ENCODE data around the gene SLC25A52.
"Not testable (repeated sequence)": the region's sequence is repeated elsewhere in the genome, so short reads cannot be mapped to it uniquely, and the experiment has no call there.

The SLC25A52 gene, protein sequence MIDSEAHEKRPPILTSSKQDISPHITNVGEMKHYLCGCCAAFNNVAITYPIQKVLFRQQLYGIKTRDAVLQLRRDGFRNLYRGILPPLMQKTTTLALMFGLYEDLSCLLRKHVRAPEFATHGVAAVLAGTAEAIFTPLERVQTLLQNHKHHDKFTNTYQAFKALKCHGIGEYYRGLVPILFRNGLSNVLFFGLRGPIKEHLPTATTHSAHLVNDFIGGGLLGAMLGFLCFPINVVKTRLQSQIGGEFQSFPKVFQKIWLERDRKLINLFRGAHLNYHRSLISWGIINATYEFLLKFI

GRCh38 chr18:31760695-31761094, at the start of gene SLC25A52:
Gene SLC25A52, minus strand, starts transcription at chr18:31760880. Its CDS starts 219 bp downstream, at chr18:31760661.
- Histone ChIP-seq H3K9ac (ENCODE audit: low read depth in 1 of 2, low read length in 2 of 2) (no peak within 1 kb of the TSS), H3K36me3 (ENCODE audit: control insufficient read depth in 2 of 2, insufficient read depth in 2 of 2, low read length in 2 of 2) (no peaks in the 10 kb centered on the region), H3K27ac (ENCODE audit: low read depth in 2 of 2, low read length in 2 of 2) (no peak within 1 kb of the TSS), H3K4me3 (ENCODE audit: low read length in 2 of 2) (no peak within 1 kb of the TSS), H3K4me1 (ENCODE audit: control insufficient read depth in 2 of 2, insufficient read depth in 2 of 2, low read length in 2 of 2) (no peaks in the 10 kb centered on the region), H3K9me3 (ENCODE audit: control insufficient read depth in 2 of 2, low read length in 2 of 2) (no peaks in the 10 kb centered on the region), H3K27me3 (ENCODE audit: control insufficient read depth in 2 of 2, insufficient read depth in 2 of 2, low read length in 2 of 2) (no peaks in the 10 kb centered on the region)

DNA sequence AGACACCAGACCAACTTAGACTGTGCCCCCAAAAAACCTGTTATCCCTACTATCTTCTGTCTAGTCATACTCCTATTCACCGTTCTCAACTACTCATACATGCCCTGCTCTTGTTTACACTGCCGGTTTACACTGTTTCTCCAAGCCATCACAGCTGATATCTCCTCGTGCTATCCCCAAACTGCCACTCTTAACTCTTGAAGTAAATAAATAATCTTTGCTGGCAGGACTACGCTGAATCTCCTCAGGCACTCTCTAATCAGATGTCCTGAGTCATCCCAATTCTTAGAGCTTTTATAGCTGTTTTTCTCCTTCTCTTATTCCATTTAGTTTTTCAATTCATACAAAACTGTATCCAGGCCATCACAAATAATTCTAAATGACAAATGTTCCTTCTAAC, 48.4 kb upstream of the SLC25A52 start:
- not testable (repeated sequence) for H3K4me1 ChIP-seq (ENCODE audit: control insufficient read depth in 2 of 2, insufficient read depth in 2 of 2, low read length in 2 of 2); H3K27me3 ChIP-seq (ENCODE audit: control insufficient read depth in 2 of 2, insufficient read depth in 2 of 2, low read length in 2 of 2); H3K27ac ChIP-seq (ENCODE audit: low read depth in 2 of 2, low read length in 2 of 2); H3K9me3 ChIP-seq (ENCODE audit: control insufficient read depth in 2 of 2, low read length in 2 of 2); H3K4me3 ChIP-seq (ENCODE audit: low read length in 2 of 2); H3K36me3 ChIP-seq (ENCODE audit: control insufficient read depth in 2 of 2, insufficient read depth in 2 of 2, low read length in 2 of 2); H3K9ac ChIP-seq (ENCODE audit: low read depth in 1 of 2, low read length in 2 of 2)

- no peak overlapping the region for H3K4me3 ChIP-seq (ENCODE audit: low read length in 2 of 2)
- H3K9ac ChIP-seq (ENCODE audit: low read depth in 1 of 2, low read length in 2 of 2), result no peak overlapping the region
- no peaks in the 10 kb centered on the region for H3K36me3 ChIP-seq (ENCODE audit: control insufficient read depth in 2 of 2, insufficient read depth in 2 of 2, low read length in 2 of 2)
- H3K27me3 ChIP-seq (ENCODE audit: control insufficient read depth in 2 of 2, insufficient read depth in 2 of 2, low read length in 2 of 2), result no peaks in the 10 kb centered on the region
- no peaks in the 10 kb centered on the region for H3K4me1 ChIP-seq (ENCODE audit: control insufficient read depth in 2 of 2, insufficient read depth in 2 of 2, low read length in 2 of 2)
- no peak overlapping the region for H3K27ac ChIP-seq (ENCODE audit: low read depth in 2 of 2, low read length in 2 of 2)
- H3K9me3 ChIP-seq (ENCODE audit: control insufficient read depth in 2 of 2, low read length in 2 of 2), result no peaks in the 10 kb centered on the region
These were observed 40.4 kb upstream of the SLC25A52 start for GRCh38 chr18:31801078-31801477.

GRCh38 chr18:31799257-31799656, 38.6 kb upstream of the SLC25A52 start:
- not testable (repeated sequence) for H3K4me3 ChIP-seq (ENCODE audit: low read length in 2 of 2); H3K9me3 ChIP-seq (ENCODE audit: control insufficient read depth in 2 of 2, low read length in 2 of 2); H3K27me3 ChIP-seq (ENCODE audit: control insufficient read depth in 2 of 2, insufficient read depth in 2 of 2, low read length in 2 of 2); H3K4me1 ChIP-seq (ENCODE audit: control insufficient read depth in 2 of 2, insufficient read depth in 2 of 2, low read length in 2 of 2); H3K36me3 ChIP-seq (ENCODE audit: control insufficient read depth in 2 of 2, insufficient read depth in 2 of 2, low read length in 2 of 2); H3K27ac ChIP-seq (ENCODE audit: low read depth in 2 of 2, low read length in 2 of 2); H3K9ac ChIP-seq (ENCODE audit: low read depth in 1 of 2, low read length in 2 of 2)

GRCh38 chr18:31798399-31798798, 37.7 kb upstream of the SLC25A52 start:
- Histone ChIP-seq H3K27me3 (ENCODE audit: control insufficient read depth in 2 of 2, insufficient read depth in 2 of 2, low read length in 2 of 2) (no peaks in the 10 kb centered on the region), H3K36me3 (ENCODE audit: control insufficient read depth in 2 of 2, insufficient read depth in 2 of 2, low read length in 2 of 2) (no peaks in the 10 kb centered on the region), H3K9ac (ENCODE audit: low read depth in 1 of 2, low read length in 2 of 2) (no peak overlapping the region), H3K27ac (ENCODE audit: low read depth in 2 of 2, low read length in 2 of 2) (no peak overlapping the region), H3K4me1 (ENCODE audit: control insufficient read depth in 2 of 2, insufficient read depth in 2 of 2, low read length in 2 of 2) (no peaks in the 10 kb centered on the region), H3K4me3 (ENCODE audit: low read length in 2 of 2) (no peak overlapping the region), H3K9me3 (ENCODE audit: control insufficient read depth in 2 of 2, low read length in 2 of 2) (no peaks in the 10 kb centered on the region)

GRCh38 chr18:31795747-31796146, 35.1 kb upstream of the SLC25A52 start:
- H3K9ac ChIP-seq (ENCODE audit: low read depth in 1 of 2, low read length in 2 of 2), result no peak overlapping the region
- H3K27ac ChIP-seq (ENCODE audit: low read depth in 2 of 2, low read length in 2 of 2), result no peak overlapping the region
- H3K4me3 ChIP-seq (ENCODE audit: low read length in 2 of 2), result no peak overlapping the region
- H3K36me3 ChIP-seq (ENCODE audit: control insufficient read depth in 2 of 2, insufficient read depth in 2 of 2, low read length in 2 of 2), result no peaks in the 10 kb centered on the region
- H3K9me3 ChIP-seq (ENCODE audit: control insufficient read depth in 2 of 2, low read length in 2 of 2), result no peaks in the 10 kb centered on the region
- no peaks in the 10 kb centered on the region for H3K27me3 ChIP-seq (ENCODE audit: control insufficient read depth in 2 of 2, insufficient read depth in 2 of 2, low read length in 2 of 2)
- no peaks in the 10 kb centered on the region for H3K4me1 ChIP-seq (ENCODE audit: control insufficient read depth in 2 of 2, insufficient read depth in 2 of 2, low read length in 2 of 2)

DNA sequence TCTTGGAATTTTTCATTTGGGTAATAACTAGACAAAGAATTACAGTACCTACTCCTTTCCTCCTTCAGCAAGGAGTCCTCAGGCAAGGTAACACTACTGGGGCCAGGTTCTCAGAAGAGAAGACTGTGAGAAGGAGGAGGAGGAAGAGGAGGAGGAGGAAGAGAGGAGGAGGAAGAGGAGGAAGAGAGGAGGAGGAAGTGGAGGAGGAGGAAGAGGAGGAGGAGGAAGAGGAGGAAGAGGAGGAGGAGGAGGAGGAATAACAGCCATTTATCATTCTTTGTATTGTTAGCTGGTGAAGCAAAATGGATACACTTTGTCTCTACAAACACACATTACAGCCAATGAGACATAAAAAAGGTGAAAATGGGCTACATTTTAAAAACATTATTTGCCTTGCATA, 32.9 kb upstream of the SLC25A52 start:
- Histone ChIP-seq H3K9me3 (ENCODE audit: control insufficient read depth in 2 of 2, low read length in 2 of 2) (no peaks in the 10 kb centered on the region), H3K27ac (ENCODE audit: low read depth in 2 of 2, low read length in 2 of 2) (no peak overlapping the region), H3K36me3 (ENCODE audit: control insufficient read depth in 2 of 2, insufficient read depth in 2 of 2, low read length in 2 of 2) (no peaks in the 10 kb centered on the region), H3K4me1 (ENCODE audit: control insufficient read depth in 2 of 2, insufficient read depth in 2 of 2, low read length in 2 of 2) (no peaks in the 10 kb centered on the region), H3K27me3 (ENCODE audit: control insufficient read depth in 2 of 2, insufficient read depth in 2 of 2, low read length in 2 of 2) (no peaks in the 10 kb centered on the region), H3K4me3 (ENCODE audit: low read length in 2 of 2) (no peak overlapping the region), H3K9ac (ENCODE audit: low read depth in 1 of 2, low read length in 2 of 2) (no peak overlapping the region)

- Histone ChIP-seq H3K36me3 (ENCODE audit: control insufficient read depth in 2 of 2, insufficient read depth in 2 of 2, low read length in 2 of 2) (no peaks in the 10 kb centered on the region), H3K27ac (ENCODE audit: low read depth in 2 of 2, low read length in 2 of 2) (no peak overlapping the region), H3K9me3 (ENCODE audit: control insufficient read depth in 2 of 2, low read length in 2 of 2) (no peaks in the 10 kb centered on the region), H3K4me1 (ENCODE audit: control insufficient read depth in 2 of 2, insufficient read depth in 2 of 2, low read length in 2 of 2) (no peaks in the 10 kb centered on the region), H3K27me3 (ENCODE audit: control insufficient read depth in 2 of 2, insufficient read depth in 2 of 2, low read length in 2 of 2) (no peaks in the 10 kb centered on the region), H3K4me3 (ENCODE audit: low read length in 2 of 2) (no peak overlapping the region), H3K9ac (ENCODE audit: low read depth in 1 of 2, low read length in 2 of 2) (no peak overlapping the region)
These were observed 31.9 kb upstream of the SLC25A52 start for GRCh38 chr18:31792580-31792911.

DNA sequence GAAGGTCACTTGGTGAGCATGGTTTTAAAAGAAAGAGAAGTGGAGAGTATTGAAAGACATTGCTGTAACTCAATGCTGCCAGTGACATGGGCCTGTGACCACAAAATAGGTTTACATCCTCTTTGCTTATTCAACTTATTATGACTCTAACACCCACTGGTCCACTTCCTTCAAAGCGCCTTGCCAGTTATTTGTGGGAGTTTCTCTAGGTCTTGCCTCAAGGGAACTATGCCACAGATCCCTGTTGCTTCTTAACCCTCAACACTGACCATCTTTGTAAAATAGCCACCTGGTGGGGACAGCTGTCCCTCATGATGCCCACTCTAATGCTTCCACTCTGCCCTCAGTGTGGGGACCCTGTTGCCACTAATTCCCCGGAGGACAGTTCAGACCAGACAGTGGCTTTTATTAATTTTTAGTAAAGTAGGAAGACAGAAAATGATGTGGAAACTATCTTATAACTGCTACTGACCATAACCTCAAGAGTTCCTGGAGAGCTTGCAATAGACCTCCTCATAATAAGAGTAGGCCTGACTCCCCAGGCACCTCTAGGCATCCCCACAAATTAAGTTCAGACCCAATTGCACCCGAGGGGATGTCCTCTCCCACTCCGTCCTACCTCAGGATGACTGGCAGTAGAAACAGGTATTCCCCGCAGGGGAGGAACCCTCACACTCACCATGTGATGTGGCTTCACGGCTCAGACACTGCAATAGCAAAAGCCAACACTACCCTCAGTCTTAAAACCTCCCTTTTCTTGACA, 31.3 kb upstream of the SLC25A52 start:
- Histone ChIP-seq H3K36me3 (ENCODE audit: control insufficient read depth in 2 of 2, insufficient read depth in 2 of 2, low read length in 2 of 2) (no peaks in the 10 kb centered on the region), H3K9ac (ENCODE audit: low read depth in 1 of 2, low read length in 2 of 2) (no peak overlapping the region), H3K27ac (ENCODE audit: low read depth in 2 of 2, low read length in 2 of 2) (no peak overlapping the region), H3K27me3 (ENCODE audit: control insufficient read depth in 2 of 2, insufficient read depth in 2 of 2, low read length in 2 of 2) (no peaks in the 10 kb centered on the region), H3K4me3 (ENCODE audit: low read length in 2 of 2) (no peak overlapping the region), H3K4me1 (ENCODE audit: control insufficient read depth in 2 of 2, insufficient read depth in 2 of 2, low read length in 2 of 2) (no peaks in the 10 kb centered on the region), H3K9me3 (ENCODE audit: control insufficient read depth in 2 of 2, low read length in 2 of 2) (no peaks in the 10 kb centered on the region)

DNA sequence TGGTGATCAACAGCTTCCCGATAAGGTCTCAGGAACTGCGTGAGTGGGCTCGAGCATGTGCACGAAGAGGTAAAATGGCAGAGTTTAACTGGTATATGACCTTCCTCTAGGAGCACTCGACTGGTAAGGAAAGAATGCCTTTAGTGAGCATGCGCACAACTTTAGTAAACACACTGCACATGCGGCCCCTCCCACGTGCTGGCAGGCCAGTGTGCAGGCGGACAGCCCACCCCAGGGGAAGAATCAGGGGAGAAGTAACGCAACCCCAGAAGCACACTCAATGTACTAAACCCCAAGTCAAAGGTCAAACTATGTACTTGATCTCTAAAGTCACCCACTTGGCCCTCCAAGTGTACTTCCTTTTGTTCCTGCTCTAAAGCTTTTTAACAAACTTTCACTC, 28.7 kb upstream of the SLC25A52 start:
- H3K9me3 ChIP-seq (ENCODE audit: control insufficient read depth in 2 of 2, low read length in 2 of 2), result no peaks in the 10 kb centered on the region

More for the DNA sequence above, 28.7 kb upstream of the SLC25A52 start:
- Histone ChIP-seq H3K9ac (ENCODE audit: low read depth in 1 of 2, low read length in 2 of 2) (no peak overlapping the region), H3K4me1 (ENCODE audit: control insufficient read depth in 2 of 2, insufficient read depth in 2 of 2, low read length in 2 of 2) (no peaks in the 10 kb centered on the region), H3K4me3 (ENCODE audit: low read length in 2 of 2) (no peak overlapping the region), H3K36me3 (ENCODE audit: control insufficient read depth in 2 of 2, insufficient read depth in 2 of 2, low read length in 2 of 2) (no peaks in the 10 kb centered on the region), H3K27ac (ENCODE audit: low read depth in 2 of 2, low read length in 2 of 2) (no peak overlapping the region), H3K27me3 (ENCODE audit: control insufficient read depth in 2 of 2, insufficient read depth in 2 of 2, low read length in 2 of 2) (no peaks in the 10 kb centered on the region)
